Vagina (tissue), 2 donors: ENCODE results near the gene MLYCD. TPM values are rescaled to one million over a fixed set of nuclear protein-coding genes. Genes with fewer than 3 reads are reported as not detected.

Experiments
- DNase-seq, 2 donors: peaks; one replicate each; pipeline ENCODE4 v3.0.0-alpha.2; 2017; ENCODE audit errors: extremely low spot score in 2 of 2
- H3K27ac ChIP-seq: fragments of 200-600 bp; sonication (generic); one replicate; pipeline ENCODE4 v1.5.1; 2019
- H3K27me3 ChIP-seq: fragments of 200-600 bp; sonication (generic); one replicate; pipeline ENCODE4 v1.5.1; 2019
- H3K36me3 ChIP-seq, 2 donors: fragments of 200-600 bp; sonication (generic); one replicate each; pipeline ENCODE4 v1.5.1; 2017 to 2019
- H3K4me1 ChIP-seq: fragments of 200-600 bp; sonication (generic); one replicate; pipeline ENCODE4 v1.5.1; 2019
- H3K4me3 ChIP-seq, 2 donors: fragments of 200-600 bp; sonication (generic); 1 replicate in 1 of 2; 2 replicates in 1 of 2; pipeline ENCODE4 v1.5.1; 2016 to 2019
- H3K9me3 ChIP-seq: fragments of 200-600 bp; sonication (generic); one replicate; pipeline ENCODE4 v1.5.1; 2019
- POLR2A ChIP-seq, 2 donors: fragments of 450-650 bp; IDR thresholded peaks; one replicate each; pipeline ENCODE4 v1.6.1; 2017; ENCODE audit warnings: antibody characterized with exemption in 2 of 2, mild to moderate bottlenecking in 2 of 2, moderate library complexity in 2 of 2
- POLR2AphosphoS5 ChIP-seq, 2 donors: sonication (generic); formaldehyde crosslinking; IDR thresholded peaks; one replicate each; pipeline ENCODE4 v1.9.0; 2017; ENCODE audit warnings: antibody characterized with exemption in 2 of 2, mild to moderate bottlenecking in 2 of 2, low read depth in 1 of 2; ENCODE audit not compliant: insufficient read depth in 1 of 2
- intact Hi-C: fragments of 100-400 bp; cut with DNase I; formaldehyde crosslinking; loops from one replicate; pipeline ENCODE4 v1.15.1; 2023
- total RNA-seq: library from RNA; depleted of rRNA; stranded (reverse); fragments of >200 nt; gene quantifications from one replicate; pipeline ENCODE4 v1.2.3, GENCODE V29; 2016
- TF ChIP-seq, protein P1 (sequence below), 3 experiments: fragments of 450-650 bp in 2 of 3; fragments of 200-600 bp in 1 of 3; sonication (generic) in 1 of 3; IDR thresholded peaks; one replicate each; pipeline ENCODE4 v1.5.1; 2017 to 2019; ENCODE audit warnings: antibody characterized with exemption in 3 of 3, mild to moderate bottlenecking in 2 of 3, moderate library complexity in 2 of 3

MLYCD gene
- total RNA-seq, 1 donor from 2014 or later, result 8.8 TPM

DNA sequence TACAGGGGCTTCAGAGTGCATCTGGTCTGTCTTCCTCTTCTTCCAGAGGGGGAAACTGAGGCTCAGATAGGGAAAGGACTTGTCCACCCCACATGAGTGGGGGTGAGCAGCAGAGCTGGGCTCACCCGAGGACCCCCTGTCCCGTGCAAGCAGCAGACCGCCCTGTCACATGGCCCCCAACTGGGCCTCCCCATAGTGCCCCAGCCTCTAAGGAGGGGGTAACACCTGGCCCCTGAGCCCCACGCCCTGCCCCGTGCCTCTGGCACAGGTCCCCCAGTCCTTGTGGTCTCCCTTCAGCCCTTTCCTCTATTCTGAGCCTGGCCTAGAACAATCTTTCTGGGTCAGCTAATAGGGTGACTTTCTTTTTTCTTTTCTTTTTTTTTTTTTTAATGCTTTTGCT, 62.7 kb downstream of the MLYCD start:
- TF ChIP-seq, protein P1, sequence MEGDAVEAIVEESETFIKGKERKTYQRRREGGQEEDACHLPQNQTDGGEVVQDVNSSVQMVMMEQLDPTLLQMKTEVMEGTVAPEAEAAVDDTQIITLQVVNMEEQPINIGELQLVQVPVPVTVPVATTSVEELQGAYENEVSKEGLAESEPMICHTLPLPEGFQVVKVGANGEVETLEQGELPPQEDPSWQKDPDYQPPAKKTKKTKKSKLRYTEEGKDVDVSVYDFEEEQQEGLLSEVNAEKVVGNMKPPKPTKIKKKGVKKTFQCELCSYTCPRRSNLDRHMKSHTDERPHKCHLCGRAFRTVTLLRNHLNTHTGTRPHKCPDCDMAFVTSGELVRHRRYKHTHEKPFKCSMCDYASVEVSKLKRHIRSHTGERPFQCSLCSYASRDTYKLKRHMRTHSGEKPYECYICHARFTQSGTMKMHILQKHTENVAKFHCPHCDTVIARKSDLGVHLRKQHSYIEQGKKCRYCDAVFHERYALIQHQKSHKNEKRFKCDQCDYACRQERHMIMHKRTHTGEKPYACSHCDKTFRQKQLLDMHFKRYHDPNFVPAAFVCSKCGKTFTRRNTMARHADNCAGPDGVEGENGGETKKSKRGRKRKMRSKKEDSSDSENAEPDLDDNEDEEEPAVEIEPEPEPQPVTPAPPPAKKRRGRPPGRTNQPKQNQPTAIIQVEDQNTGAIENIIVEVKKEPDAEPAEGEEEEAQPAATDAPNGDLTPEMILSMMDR (IDR thresholded peaks at IDR 0.05), result no peak
- TF ChIP-seq POLR2A (IDR thresholded peaks at IDR 0.05) (no peak), POLR2AphosphoS5 (IDR thresholded peaks at IDR 0.05; ENCODE audit: insufficient read depth in 1 of 2, low read depth in 1 of 2) (no peak)
- H3K4me3 ChIP-seq, result no peak overlapping the region
- H3K27me3 ChIP-seq, result no peaks in the 10 kb centered on the region
- no peaks in the 10 kb centered on the region for H3K9me3 ChIP-seq
- H3K4me1 ChIP-seq, result no peaks in the 10 kb centered on the region
- intact Hi-C loops, result loop anchor here (10.0 kb wide), 2 partner anchors 103 to 523 kb away; no protein-coding TSS in a partner anchor
- H3K27ac ChIP-seq, result no peak overlapping the region
- DNase-seq, result no peak
- peaks cover 0 to 16% of the 10 kb centered on the region in 2 donors for H3K36me3 ChIP-seq

DNA sequence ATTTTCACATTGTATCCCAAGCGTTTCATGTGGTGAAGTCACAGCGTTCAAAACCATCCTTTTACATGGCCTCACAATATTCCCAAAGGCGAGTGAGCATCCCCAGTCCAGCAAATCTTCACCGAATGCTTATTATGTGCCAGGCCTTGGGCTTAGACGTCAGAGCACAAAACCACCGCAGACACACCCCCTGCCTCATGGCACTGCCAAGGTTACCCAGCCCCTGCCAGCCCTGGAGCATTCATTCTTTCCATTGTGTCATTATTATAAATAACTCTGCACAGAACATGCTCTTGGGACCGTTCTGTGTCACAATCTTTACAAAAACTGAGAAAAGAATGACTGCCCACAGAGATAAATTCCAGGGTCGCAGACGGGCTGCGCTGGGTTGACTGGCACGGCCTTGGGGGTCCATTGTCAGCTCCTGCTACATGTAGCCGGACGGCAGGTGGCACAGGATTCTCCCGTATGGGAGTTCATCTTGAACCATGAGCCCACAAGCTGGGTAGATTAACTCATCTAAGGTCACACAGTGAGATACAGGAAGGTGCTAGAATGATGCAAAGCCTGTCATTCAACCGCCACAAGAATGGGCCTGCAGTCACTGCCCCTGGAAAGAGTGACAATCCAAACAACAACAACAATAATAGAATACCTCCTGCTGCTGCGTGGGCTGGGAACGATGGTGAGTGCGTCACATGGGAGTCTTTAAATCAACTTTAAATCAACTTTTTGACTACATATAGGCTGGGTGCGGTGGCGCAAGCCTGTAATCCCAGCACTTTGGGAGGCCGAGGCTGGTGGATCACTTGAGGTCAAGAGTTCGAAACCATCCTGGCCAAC, 64.6 kb downstream of the MLYCD start:
- no peaks in the 10 kb centered on the region for H3K27me3 ChIP-seq
- no peak for DNase-seq
- H3K4me3 ChIP-seq, result no peak overlapping the region
- no peak overlapping the region for H3K27ac ChIP-seq
- intact Hi-C loops, result loop anchor here (10.0 kb wide), 2 partner anchors 101 to 521 kb away; no protein-coding TSS in a partner anchor
- peaks cover 0 to 15% of the 10 kb centered on the region in 2 donors for H3K36me3 ChIP-seq
- H3K9me3 ChIP-seq, result no peaks in the 10 kb centered on the region
- H3K4me1 ChIP-seq, result no peaks in the 10 kb centered on the region
- TF ChIP-seq POLR2AphosphoS5 (IDR thresholded peaks at IDR 0.05; ENCODE audit: insufficient read depth in 1 of 2, low read depth in 1 of 2) (no peak), POLR2A (IDR thresholded peaks at IDR 0.05) (no peak)
- TF ChIP-seq, protein P1 (IDR thresholded peaks at IDR 0.05), result no peak

DNA sequence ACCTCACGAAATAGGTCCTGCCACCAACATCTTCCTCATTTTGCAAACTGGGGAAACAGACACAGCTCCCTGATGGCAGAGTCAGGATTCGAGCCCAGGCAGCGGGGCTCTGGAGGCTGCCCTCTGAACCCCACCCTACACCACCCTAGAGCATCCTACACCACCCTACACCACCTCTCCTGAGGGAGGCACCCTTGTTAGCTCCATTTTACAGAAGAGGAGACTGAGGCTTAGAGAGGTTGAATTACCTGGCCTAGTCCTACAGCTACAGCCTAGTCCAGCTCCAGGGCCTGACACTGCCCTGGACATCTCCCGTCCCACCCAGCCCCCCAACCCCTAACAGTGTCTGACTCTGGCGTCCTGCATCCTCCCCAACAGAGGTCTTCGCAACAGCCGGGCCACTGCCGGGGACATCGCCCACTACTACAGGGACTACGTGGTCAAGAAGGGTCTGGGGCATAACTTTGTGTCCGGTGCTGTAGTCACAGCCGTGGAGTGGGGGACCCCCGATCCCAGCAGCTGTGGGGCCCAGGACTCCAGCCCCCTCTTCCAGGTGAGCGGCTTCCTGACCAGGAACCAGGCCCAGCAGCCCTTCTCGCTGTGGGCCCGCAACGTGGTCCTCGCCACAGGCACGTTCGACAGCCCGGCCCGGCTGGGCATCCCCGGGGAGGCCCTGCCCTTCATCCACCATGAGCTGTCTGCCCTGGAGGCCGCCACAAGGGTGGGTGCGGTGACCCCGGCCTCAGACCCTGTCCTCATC, 65.9 kb downstream of the MLYCD start:
- DNase-seq, result no peak
- Histone ChIP-seq H3K36me3 (peaks cover 0 to 5% of the 10 kb centered on the region in 2 donors), H3K27me3 (no peaks in the 10 kb centered on the region), H3K9me3 (no peaks in the 10 kb centered on the region), H3K4me1 (no peaks in the 10 kb centered on the region), H3K4me3 (no peak overlapping the region), H3K27ac (no peak overlapping the region)
- intact Hi-C loops, result loop anchor here (10.0 kb wide), 2 partner anchors 100 to 520 kb away; no protein-coding TSS in a partner anchor
- TF ChIP-seq, protein P1 (IDR thresholded peaks at IDR 0.05), result no peak
- TF ChIP-seq POLR2A (IDR thresholded peaks at IDR 0.05), result no peak

DNA sequence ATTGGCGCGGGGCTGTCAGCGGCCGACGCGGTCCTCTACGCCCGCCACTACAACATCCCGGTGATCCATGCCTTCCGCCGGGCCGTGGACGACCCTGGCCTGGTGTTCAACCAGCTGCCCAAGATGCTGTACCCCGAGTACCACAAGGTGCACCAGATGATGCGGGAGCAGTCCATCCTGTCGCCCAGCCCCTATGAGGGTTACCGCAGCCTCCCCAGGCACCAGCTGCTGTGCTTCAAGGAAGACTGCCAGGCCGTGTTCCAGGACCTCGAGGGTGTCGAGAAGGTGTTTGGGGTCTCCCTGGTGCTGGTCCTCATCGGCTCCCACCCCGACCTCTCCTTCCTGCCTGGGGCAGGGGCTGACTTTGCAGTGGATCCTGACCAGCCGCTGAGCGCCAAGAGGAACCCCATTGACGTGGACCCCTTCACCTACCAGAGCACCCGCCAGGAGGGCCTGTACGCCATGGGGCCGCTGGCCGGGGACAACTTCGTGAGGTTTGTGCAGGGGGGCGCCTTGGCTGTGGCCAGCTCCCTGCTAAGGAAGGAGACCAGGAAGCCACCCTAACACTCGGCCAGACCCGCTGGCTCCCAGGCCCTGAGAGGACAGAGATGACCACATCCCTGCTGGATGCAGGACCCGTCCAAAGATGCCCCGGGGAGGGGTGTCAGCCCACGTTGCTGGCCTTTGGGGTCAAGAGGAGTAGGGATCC, 66.7 kb downstream of the MLYCD start:
- Histone ChIP-seq H3K4me3 (no peak overlapping the region), H3K27ac (no peak overlapping the region), H3K4me1 (no peaks in the 10 kb centered on the region), H3K36me3 (peaks cover 0 to 4% of the 10 kb centered on the region in 2 donors), H3K9me3 (no peaks in the 10 kb centered on the region), H3K27me3 (no peaks in the 10 kb centered on the region)
- DNase-seq, result no peak
- intact Hi-C loops, result loop anchor here (10.0 kb wide), 2 partner anchors 99 to 519 kb away; no protein-coding TSS in a partner anchor
- TF ChIP-seq POLR2AphosphoS5 (IDR thresholded peaks at IDR 0.05; ENCODE audit: insufficient read depth in 1 of 2, low read depth in 1 of 2) (no peak), POLR2A (IDR thresholded peaks at IDR 0.05) (no peak)
- TF ChIP-seq, protein P1 (IDR thresholded peaks at IDR 0.05), result no peak
